GM12878 (cell line): ENCODE results near the gene PRR7. TPM values are rescaled to one million over a fixed set of nuclear protein-coding genes. Genes with fewer than 3 reads are reported as not detected.

Experiments used
- ATAC-seq: fragments of 200-7000 bp; cut with Tn5 transposase; 3 replicates; pipeline ENCODE4 v1.9.1; 2020; ENCODE audit warnings: mild to moderate bottlenecking, moderate library complexity
- BruUV-seq: library from RNA; stranded (reverse); fragments of 400-500 nt; replicated peaks from 2 replicates; lab custom pipeline; 2021; lab: Mats Ljungman, UMichigan
- CTCF ChIA-PET: fragments of 300-600 bp; sonication (Branson Sonifier 250); formaldehyde crosslinking; extraction: SDS; loops from one replicate; lab custom pipeline; 2021; ENCODE audit warnings: inconsistent platforms; lab: Yijun Ruan, JAX
- POLR2A ChIA-PET: fragments of 350-600 bp; formaldehyde crosslinking; extraction: SDS; loops from one replicate; lab custom pipeline; 2021; ENCODE audit warnings: inconsistent platforms; lab: Charles Lee
- RAD21 ChIA-PET: fragments of 300-600 bp; sonication (Branson Sonifier 250); formaldehyde crosslinking; loops from one replicate; lab custom pipeline; 2023; ENCODE audit warnings: antibody characterized with exemption; ENCODE audit not compliant: unreplicated experiment; lab: Charles Lee
- SMC1A ChIA-PET: fragments of 300-600 bp; sonication (Branson Sonifier 250); formaldehyde crosslinking; loops from one replicate; lab custom pipeline; 2023; ENCODE audit not compliant: unreplicated experiment, uncharacterized antibody; lab: Charles Lee
- DNase-seq: peaks from one replicate; pipeline ENCODE4 v3.0.0-alpha.2; 2011; ENCODE audit warnings: low read depth, low spot score
- FAIRE-seq: peaks from 3 replicates; lab custom pipeline; 2011; peaks lifted over from hg19 to GRCh38; lab: Jason Lieb, UNC
- H2AFZ ChIP-seq: 2 replicates; pipeline ENCODE4 v1.6.0; 2011; ENCODE audit warnings: low read depth, low read length, control low read depth; ENCODE audit not compliant: control insufficient read depth
- H3K27ac ChIP-seq: 2 replicates; pipeline ENCODE4 v1.5.1; 2011; ENCODE audit warnings: control low read depth; ENCODE audit not compliant: control insufficient read depth, insufficient read depth
- H3K27me3 ChIP-seq, 2 experiments: replicated peaks in 1 of 2; 2 replicates each; pipeline versions ENCODE4 v1.6.0 to v1.6.1; 2011; ENCODE audit warnings: low read length in 1 of 2; ENCODE audit not compliant: control insufficient read depth in 2 of 2, insufficient read depth in 2 of 2
- H3K36me3 ChIP-seq, 2 experiments: 2 replicates each; pipeline ENCODE4 v1.5.1; 2011; ENCODE audit warnings: low read length in 1 of 2; ENCODE audit not compliant: control insufficient read depth in 2 of 2, insufficient read depth in 2 of 2
- H3K4me1 ChIP-seq: 2 replicates; pipeline ENCODE4 v1.6.1; 2011; ENCODE audit warnings: mild to moderate bottlenecking, low read length, moderate library complexity, mixed read lengths; ENCODE audit not compliant: control insufficient read depth, insufficient read depth
- H3K4me2 ChIP-seq: 2 replicates; pipeline ENCODE4 v1.6.0; 2011; ENCODE audit warnings: control low read depth; ENCODE audit not compliant: control insufficient read depth, insufficient read depth
- H3K4me3 ChIP-seq: fragments of 200-600 bp; sonication (generic); 2 replicates; pipeline ENCODE4 v1.5.1; 2016
- H3K79me2 ChIP-seq: 2 replicates; pipeline ENCODE4 v1.6.0; 2011; ENCODE audit warnings: low read length; ENCODE audit not compliant: control insufficient read depth, insufficient read depth
- H3K9ac ChIP-seq: 2 replicates; pipeline ENCODE4 v1.8.0; 2011; ENCODE audit warnings: low read length, control low read depth, mixed read lengths; ENCODE audit not compliant: control insufficient read depth, insufficient read depth
- H3K9me3 ChIP-seq: replicated peaks from 3 replicates; pipeline ENCODE4 v1.5.1; 2011; ENCODE audit warnings: mild to moderate bottlenecking, low read length; ENCODE audit not compliant: control insufficient read depth, insufficient read depth
- H4K20me1 ChIP-seq: 2 replicates; pipeline ENCODE4 v1.6.0; 2011; ENCODE audit not compliant: control insufficient read depth, insufficient read depth
- ATF7 ChIP-seq: fragments of 450-650 bp; IDR thresholded peaks from 2 replicates; pipeline ENCODE4 v1.6.1; 2016; ENCODE audit warnings: low read depth, mild to moderate bottlenecking
- HDAC6 ChIP-seq: fragments of 200-600 bp; sonication (generic); IDR thresholded peaks from one replicate; pipeline ENCODE4 v1.8.0; 2017; ENCODE audit warnings: antibody characterized with exemption; ENCODE audit not compliant: unreplicated experiment
- SUPT20H ChIP-seq: IDR thresholded peaks from 2 replicates; pipeline ENCODE4 v1.6.1; 2011; ENCODE audit warnings: low read depth, mild to moderate bottlenecking, low read length, moderate library complexity, borderline replicate concordance; ENCODE audit not compliant: control insufficient read depth
- TCF12 ChIP-seq: IDR thresholded peaks from 2 replicates; pipeline ENCODE4 v1.6.1; 2011; ENCODE audit warnings: low read depth, mild to moderate bottlenecking, low read length
- WGBS: methylation state at CpG from one replicate; pipeline ENCODE4 v1.1.6; 2016; ENCODE audit warnings: low lambda C conversion rate; ENCODE audit not compliant: insufficient replicate concordance, insufficient coverage; ENCODE audit errors: missing lambda C conversion rate; 5-methylcytosine and 5-hydroxymethylcytosine counted together
- in situ Hi-C: fragments of 300-500 bp; cut with MboI; formaldehyde crosslinking; loops from 9 replicates; pipeline ENCODE4 v1.14.3; 2018; ENCODE audit warnings: mixed read lengths
- intact Hi-C: fragments of 100-400 bp; cut with micrococcal nuclease; formaldehyde crosslinking; loops from one replicate; pipeline ENCODE4 v1.14.2; 2022; ENCODE audit not compliant: unreplicated experiment
- polyA plus RNA-seq, 11 experiments: library from polyadenylated mRNA; depleted of rRNA in 4 of 11; unstranded in 6 of 11; stranded (reverse) in 5 of 11; fragments of >200 nt; fragmentation: Nextera tagmentation in 4 of 11; fragmentation: Illumina TruSeq in 1 of 11; extraction: Ambion mirVana in 4 of 11; extraction: Trizol in 1 of 11; gene quantifications; 1 replicate in 1 of 11; 2 replicates in 10 of 11; pipeline versions ENCODE4 v1.2.1 to v1.2.3, GENCODE V29; 2011 to 2016; ENCODE audit warnings: inconsistent platforms in 2 of 11, missing spikeins in 2 of 11, low read depth in 1 of 11
- total RNA-seq, 4 experiments: library from RNA; depleted of rRNA in 3 of 4; stranded (reverse); fragments of >200 nt in 3 of 4; fragmentation: Illumina TruSeq in 1 of 4; extraction: Trizol in 1 of 4; gene quantifications; 2 replicates each; pipeline versions ENCODE4 v1.2.1 to v1.2.3, GENCODE V29; 2013 to 2021

The PRR7 gene
- total and polyA plus RNA-seq, 10 of the 15 experiments (the other 5 are each of a cell fraction or from before 2014, with no cell fraction given) = 0.09 to 18.8 (median 4.6) TPM; not detected in 2

DNA sequence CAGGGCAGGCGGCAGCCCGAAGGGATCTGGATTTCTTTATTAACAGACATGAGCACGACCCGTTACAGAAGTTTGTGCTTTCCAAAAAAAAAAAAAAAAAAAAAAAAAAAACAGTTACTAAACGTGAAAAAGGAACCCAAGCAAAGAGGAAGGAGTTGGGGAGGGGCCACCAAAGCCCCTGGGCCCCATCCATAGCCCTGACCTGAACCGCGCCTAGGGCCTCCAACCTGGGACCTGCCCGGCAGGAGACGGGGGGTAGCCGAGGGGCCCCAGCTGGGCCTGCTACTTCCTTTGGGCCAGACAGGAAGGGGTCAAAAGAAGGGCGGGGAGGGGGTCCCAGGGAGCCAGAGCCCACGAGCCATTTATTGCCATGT lies 10.0 kb downstream of the PRR7 start:
- FAIRE-seq (no peak), DNase-seq (no peak)
- WGBS = 28% methylated on average over 7 of the region's 12 CpGs
- Histone ChIP-seq H3K4me1 (peaks cover 11% of the 10 kb centered on the region), H4K20me1 (no peaks in the 10 kb centered on the region), H3K27ac (no peak overlapping the region), H3K27me3 (no peaks in the 10 kb centered on the region), H3K36me3 (no peaks in the 10 kb centered on the region), H3K4me3 (no peak overlapping the region), H3K9me3 (no peaks in the 10 kb centered on the region), H3K9ac (no peak overlapping the region)
- ChIA-PET RAD21 (interaction anchor here (0.6 to 6.8 kb wide), 8 partner anchors 11 to 86 kb away, joined by 3 to 108 read pairs (median 12); partner anchors contain the start of genes GRK6 and PRR7), CTCF (interaction anchor here (1.1 to 16.4 kb wide), 11 partner anchors 22 to 343 kb away, joined by 3 to 391 read pairs (median 11); partner anchors contain the start of genes DOK3, MXD3, PDLIM7 and PFN3), POLR2A (interaction anchor here (0.8 to 2.0 kb wide), 3 partner anchors 11 to 53 kb away, joined by 4 to 14 read pairs (median 4); no protein-coding TSS in a partner anchor)
- in situ Hi-C loops (no loop called here), intact Hi-C loops (loop anchor here (1.0 to 2.0 kb wide), 3 partner anchors 138 to 342 kb away; no protein-coding TSS in a partner anchor)
- TF ChIP-seq HDAC6 = no peak
- TF ChIP-seq ATF7 = no peak
- TF ChIP-seq SUPT20H = no peak
- TF ChIP-seq TCF12 = no peak
- TF ChIP-seq, all 136 proteins: peak for 0
- Histone ChIP-seq H2AFZ (no peak overlapping the region), H3K4me2 (no peak overlapping the region), H3K79me2 (no peaks in the 10 kb centered on the region; the same call in 1 of the 2 replicates)
- BruUV-seq = no TSS peak
- SMC1A ChIA-PET = interaction anchor here (1.3 to 2.4 kb wide), 7 partner anchors 41 to 343 kb away, joined by 6 to 16 read pairs (median 7); partner anchors contain the start of gene PDLIM7
- no peak for ATAC-seq
